HG03097 (cell line): Measurements from ENCODE around the gene KBTBD8.

Source experiments
- ATAC-seq: cut with Tn5 transposase; IDR thresholded peaks from one replicate; pipeline ENCODE4 v1.9.1; 2021; ENCODE audit not compliant: unreplicated experiment, low FRiP score

The KBTBD8 gene, protein sequence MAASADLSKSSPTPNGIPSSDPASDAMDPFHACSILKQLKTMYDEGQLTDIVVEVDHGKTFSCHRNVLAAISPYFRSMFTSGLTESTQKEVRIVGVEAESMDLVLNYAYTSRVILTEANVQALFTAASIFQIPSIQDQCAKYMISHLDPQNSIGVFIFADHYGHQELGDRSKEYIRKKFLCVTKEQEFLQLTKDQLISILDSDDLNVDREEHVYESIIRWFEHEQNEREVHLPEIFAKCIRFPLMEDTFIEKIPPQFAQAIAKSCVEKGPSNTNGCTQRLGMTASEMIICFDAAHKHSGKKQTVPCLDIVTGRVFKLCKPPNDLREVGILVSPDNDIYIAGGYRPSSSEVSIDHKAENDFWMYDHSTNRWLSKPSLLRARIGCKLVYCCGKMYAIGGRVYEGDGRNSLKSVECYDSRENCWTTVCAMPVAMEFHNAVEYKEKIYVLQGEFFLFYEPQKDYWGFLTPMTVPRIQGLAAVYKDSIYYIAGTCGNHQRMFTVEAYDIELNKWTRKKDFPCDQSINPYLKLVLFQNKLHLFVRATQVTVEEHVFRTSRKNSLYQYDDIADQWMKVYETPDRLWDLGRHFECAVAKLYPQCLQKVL

DNA sequence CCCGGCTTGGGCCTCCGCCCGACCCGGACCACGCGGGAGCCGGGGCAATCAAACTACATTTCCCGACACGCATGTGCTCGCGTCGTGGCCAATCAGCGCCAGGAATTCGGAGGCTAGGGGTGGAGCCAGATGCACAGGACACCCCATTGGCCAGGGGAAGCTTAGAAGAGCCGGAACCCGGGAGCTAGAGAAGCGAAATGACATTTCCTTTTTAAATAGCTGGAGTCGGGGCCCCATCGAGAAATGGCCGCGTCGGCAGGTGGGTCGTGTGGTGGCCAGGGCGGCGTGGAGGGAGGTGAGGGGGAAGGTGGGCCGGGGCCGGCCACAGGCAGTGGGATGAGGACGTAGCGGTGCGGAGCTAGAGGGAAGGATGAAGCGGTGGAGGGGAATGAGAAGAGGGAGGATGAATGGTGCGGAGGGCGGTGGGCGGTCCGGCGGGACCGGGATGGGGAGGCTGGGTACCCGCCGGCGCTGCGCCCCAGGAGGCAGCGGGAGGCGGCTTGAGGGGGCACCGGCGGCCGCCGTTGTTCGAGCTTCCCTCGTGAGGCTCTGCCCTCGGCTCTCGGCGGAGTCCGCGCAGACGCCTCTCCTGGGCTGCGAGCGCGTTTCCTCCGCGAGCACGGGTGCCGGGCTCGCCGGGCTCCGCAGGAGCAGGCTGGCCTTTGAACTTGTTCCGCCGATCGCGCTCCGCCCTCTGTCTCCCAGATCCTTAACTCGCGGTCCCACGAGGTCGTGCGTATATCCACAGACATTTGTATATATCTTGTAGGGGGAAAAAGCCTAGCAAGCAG is at the start of gene KBTBD8:
TSS of gene KBTBD8 (plus strand) at position 195 of the 791 bp plus-strand sequence. CDS start at position 244, 49 bp downstream.
- peak; percentile 95 for ATAC-seq

DNA sequence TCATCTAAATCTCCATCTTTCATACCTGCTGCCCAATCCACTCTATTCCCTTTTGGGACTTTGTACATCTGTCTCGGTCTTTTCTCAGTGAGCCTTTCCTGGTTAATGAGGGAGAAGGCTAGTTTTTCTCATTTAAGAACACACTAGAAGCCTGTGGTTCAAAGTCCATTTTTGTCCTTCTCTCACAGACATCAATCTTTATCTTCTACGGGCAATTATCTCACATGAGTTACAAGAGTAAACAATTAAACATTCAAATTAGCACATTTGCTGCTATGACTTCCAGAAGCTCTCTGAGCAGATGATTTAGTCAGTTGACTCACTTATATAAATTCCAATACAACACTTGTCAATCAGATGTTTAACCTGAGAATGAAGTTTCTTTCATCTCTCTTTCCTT is 49.3 kb upstream of the KBTBD8 start:
- ATAC-seq: no peak

DNA sequence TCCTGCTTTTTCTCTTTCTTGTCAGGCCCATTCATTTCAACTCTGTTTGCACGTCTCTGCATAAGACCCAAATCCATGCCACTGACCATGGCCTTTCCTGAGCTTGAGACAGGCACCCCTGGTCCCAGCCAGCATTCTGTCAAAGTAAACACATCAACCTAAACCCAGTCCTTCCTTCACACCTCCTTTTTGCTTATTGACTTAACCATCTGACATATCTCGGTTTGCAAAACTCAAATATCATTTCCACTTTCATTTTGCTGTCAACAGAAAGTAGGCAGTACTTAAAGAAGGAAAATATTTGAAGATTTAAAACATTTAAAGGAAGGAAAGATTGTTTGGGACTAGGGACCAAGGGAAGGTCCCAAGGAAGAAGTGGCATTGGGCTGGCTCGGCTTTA is 48.2 kb upstream of the KBTBD8 start:
- no peak for ATAC-seq

DNA sequence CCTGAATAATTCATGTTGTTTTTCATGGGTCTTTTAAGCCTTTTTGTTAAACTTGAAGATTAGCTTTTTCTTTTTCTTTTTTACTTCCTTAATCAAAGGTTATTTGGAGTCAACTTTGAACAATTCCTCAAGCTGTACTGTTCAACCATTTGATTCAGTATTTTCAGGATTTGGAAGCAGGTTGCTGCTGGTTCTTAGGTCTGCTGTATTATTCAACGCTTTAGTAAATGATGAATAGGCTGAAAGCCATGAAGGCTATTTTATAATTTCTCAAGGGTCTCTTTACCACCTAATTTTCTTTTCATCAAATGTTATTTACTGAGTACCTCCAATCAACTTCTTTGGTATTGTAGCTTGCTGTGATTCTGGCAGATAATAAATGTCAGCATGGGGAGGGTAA is 45.8 kb upstream of the KBTBD8 start:
- no peak for ATAC-seq

DNA sequence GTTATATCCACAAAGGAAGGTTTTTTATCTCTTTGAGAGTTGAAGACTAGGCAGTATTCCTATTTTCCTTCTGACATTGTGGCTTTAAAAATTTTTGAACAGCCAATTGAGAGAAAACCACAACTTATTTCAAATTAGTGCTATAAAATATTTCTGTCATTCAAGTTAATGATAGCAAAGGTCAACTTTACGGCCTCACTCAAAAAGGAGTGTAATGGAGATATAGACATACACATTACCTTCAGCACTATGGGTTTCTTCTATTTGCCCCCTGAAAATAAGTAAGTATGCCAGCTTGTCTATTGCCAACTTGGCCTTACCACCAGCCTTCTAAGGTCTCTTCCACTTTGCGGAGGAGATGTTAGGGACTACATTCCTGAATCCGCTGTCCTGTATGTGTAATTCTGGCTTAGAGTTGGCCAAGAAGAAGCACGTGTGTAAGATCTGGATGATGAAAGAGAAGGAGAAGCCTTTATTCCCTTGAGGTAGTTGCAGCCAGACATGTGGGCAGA is 44.1 kb upstream of the KBTBD8 start:
- no peak for ATAC-seq

DNA sequence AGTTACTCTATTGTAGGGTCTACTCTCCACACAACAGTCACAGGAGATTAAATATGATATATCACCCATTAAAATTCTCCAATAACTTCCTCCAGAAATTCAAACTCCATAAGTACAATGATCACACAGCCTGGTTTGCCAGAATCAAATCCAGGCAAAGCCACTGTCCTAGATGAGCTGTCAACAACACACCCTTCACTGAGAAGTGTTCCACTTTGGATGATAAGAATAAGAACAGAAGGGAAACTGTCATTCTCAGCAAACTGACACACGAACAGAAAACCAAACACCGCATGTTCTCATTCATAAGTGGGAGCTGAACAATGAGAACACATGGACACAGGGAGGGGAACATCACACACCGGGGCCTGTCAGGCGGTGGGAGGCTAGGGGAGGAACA is 41.4 kb upstream of the KBTBD8 start:
- no peak for ATAC-seq

DNA sequence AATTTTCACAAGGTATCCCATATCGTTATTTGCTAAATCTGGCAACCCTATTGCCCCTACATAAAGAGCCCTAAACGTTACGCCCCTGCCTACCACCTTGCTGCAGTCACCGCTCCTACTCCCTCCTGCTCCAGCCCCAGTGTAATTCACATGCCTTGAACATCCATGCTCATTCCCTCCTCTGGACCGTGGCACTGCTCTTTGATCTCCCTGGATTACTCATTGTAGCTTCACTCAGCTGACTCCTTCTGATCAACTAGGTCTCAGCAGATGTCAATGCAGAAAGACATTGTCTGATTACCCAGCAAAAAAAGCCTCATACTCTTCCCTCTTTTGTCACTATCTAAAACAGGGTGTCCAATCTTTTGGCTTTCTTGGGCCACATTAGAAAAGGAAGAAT is 40.7 kb upstream of the KBTBD8 start:
- ATAC-seq: no peak

DNA sequence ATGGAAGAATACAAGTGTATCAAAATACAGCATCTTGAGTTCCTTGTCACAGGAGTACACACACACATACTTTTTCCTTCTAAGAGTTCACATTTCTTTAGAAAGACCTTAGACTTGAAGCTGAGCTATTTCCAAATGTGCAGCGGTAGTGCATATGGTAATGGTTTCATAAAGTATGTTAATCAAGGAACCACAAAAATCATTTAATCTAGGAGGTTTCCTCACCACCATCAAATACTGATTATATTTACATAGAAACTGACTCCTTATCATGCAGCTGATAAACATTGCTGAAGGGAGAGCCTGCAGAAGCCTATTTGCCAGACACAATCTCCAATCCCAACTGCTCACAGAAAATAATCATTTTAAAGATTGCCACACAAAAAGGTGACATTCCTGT is 40.0 kb upstream of the KBTBD8 start:
- ATAC-seq: no peak

DNA sequence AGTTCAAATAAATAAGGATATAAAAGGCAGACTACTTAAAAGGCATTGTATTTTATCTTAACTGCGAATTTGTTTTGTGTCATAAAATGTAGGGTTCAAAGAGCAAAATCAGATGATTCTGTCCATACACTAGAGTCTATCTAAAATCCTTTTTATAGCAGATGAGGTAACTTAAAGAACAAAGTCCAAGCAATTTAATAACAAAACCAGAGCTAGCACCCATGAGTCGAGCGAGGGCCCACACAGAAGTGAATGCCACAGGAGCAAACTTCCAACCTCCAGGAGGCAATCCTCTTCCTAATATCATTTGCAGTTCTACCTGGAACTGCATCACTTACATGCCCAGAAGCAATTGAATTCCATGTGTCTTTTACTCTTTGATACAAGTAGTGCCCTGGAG is 35.4 kb upstream of the KBTBD8 start:
- no peak for ATAC-seq

DNA sequence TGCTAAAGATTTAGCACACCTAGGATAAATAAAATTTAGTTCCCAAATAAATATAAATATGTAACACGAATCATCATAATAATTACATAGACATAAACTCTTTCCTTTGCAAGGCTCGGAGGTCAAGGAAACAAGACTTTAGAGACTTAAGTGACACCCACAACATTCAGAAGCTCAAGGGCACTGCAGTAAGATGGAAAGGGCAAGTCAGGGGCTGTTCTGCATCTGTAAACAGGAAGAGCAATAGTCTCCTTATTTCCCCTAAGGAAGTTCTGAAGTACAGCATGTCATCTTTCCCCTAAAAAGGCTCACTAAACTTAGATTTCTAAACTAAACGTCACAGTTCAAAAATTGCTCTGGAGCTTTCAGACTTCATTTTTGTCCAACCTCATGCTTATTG is 26.9 kb upstream of the KBTBD8 start:
- ATAC-seq: no peak

DNA sequence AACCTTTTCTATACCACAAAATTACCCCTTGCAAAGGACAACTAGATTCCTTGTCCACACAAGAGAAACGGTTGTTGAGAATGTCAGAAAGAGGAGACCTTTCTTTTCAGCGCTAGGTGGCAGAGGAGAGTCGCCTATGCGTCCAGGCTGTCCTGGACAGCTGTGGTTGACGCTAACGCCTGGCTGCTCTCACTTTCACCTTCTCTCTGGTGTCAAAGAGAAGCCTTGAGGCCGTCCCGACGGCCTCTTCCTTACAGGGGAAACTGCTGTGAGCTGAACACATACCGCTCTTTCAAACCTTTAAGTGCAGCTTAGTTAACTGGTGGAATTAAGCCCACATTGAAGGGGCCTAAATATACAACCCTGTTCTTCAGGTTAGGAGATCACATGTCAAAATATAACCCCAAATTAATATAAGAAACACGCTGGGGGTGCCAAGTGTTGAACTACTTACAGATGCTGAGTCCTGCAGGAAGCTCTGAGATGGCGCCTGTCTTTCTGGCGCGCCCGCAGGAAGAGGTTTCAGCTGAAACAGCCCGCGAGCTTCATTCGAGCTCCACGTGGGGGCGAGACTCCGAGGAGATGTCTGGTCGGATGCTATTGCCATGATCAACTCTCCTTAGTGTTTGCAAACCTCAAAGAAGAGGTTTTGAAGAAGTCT is 26.1 kb upstream of the KBTBD8 start:
- peak; percentile 99 for ATAC-seq

DNA sequence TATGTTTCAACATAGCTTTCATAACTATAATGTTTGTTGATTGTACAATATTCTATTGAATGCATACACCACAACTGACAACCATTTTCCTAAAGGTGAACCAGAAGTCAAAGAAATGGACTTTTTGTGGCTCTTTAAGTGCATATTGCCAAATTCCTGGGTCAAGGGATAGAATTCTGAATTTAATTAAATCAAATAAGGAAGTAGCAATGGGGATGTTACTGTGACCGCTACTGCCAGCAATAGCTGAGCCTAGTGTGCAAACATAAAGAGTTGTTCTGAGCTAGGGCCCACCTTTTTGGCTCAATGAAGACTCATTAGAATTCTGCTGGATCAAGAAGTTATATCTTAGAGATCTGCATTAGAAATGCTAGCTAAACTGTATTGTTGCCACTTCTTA is 17.3 kb upstream of the KBTBD8 start:
- ATAC-seq: no peak

DNA sequence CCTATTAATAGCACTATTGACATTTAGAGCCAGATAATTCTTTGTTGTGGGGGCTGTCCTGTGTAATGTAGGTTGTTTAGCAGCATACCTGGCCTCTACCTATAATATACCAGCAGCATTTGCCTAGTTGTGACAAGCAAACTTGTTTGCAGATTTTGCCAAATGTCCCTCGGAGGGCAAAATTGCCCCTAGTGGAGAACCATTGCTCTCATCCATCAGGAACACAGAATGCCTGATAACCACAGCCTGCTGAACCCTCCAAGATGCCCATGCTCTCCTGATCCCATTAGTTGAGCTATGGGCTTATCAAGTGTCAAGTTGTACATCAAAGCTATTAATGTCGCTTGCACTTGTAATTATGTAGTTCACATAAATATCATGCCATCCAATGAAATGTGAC is 15.0 kb upstream of the KBTBD8 start:
- ATAC-seq: no peak

DNA sequence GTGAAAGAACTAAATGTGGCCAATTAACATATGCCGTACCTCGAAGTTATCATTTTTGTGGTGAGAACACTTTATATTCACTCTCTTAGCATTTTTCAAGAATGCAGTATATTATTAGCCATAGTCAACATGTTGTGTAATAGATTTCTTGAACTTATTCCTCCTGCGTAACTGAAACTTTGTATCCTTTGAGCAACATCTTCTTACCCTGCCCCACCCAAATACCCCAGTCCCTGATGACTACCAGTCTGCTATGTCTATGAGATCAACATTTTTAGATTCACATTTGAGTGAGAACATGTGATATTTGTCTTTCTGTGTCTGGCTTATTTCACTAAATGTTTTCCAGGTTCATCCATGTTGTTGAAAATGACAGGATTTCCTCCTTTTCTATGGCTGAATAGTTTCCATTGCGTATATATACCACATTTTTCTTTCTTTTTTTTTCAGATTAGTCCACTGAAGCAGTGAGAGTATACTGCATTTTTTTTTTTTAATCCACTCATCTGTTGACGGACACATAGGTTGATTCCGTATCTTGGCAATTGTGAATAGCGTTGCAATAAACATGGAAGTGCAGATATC is 12.7 kb upstream of the KBTBD8 start:
- no peak for ATAC-seq

DNA sequence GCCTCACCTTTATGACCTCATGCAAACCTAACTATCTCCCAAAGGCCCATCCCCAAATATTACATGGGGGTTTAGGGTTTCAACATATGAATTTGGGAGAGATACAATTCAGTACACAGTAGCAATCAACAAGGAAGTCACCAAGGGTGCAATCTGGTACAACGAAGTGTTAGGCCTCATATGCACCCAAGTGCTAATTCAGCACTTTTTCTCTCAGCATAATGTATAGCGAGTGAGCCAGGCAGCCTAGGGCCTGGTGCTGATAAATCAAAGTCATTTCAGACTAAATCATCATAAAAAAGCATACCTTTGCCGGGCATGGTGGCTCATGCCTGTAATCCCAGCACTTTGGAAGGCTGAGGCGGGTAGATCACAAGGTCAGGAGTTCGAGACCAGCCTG is 11.7 kb upstream of the KBTBD8 start:
- no peak for ATAC-seq

DNA sequence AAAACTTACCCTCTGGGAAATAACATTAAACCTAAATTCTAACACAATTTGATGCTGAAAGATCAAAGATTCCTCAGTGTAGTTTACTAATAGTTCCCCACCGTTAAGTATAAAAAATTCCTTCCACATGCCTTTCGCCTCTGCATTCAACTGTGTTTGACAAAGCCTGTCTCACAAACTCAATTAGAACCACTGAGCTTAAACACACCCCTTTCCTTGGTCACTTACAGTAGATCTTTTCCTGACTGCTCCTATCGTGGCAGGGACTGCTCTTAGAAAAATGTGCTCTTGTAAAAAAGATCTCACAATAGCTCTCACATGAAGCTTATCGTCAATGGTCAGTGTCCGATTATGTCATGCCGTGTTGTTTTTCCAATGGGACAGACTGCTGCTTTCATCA is 8.9 kb upstream of the KBTBD8 start:
- no peak for ATAC-seq

DNA sequence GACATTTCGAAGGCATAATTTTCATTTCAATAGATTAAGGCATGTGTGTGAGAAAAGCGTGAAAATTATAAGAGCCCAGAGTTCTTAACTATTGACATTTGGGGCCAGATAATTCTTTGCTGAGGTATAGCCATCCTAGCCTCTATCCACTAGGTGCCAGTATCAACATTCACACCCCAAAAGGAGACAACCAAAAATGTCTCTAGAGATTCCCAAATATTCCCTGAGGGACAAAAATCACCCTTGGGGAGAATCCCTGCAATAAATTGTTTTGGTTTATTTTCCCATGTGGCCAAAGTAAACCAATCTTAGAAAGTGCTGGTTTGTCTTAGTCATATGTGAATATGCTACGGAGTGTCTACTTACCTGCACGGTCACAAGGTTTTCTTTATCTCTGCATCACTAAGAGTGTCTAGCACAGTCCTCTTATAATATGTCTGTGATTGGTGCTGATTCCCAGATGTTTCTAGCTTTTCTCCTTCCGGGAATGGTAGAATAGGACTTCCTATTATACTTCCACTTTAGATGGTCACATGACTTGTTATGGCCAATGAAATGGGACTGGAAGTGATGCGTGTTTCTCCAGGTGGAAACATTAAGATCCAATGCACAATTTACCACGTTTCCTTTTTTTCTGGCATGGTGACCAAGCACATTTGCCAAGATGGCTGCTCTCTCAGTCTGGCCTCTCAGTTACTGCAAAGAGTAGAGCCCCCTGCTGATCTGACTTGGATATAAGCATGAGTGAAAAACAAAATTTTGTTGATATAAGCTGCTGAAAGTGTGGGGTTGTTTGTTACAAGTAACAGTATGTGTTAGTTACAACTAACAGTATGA is 8.0 kb upstream of the KBTBD8 start:
- ATAC-seq: peak; percentile 53

DNA sequence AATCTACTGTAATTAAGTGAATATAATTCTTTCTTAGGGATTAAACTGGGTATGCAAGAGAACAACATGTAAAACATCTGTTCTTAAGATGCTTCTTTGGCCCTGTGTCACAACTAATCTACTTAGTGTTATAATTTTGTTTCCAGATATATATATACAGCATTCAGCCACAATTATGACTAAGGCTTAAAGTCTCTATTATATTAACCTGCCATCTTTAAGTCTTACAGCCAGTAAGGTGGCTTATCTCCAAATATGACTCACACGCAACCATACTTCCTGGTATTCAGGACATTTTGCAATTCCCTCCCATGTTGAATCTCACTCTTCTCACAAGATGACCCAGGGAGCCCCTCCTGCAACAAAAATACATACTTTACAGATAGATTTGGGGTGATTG is 6.6 kb upstream of the KBTBD8 start:
- ATAC-seq: no peak

DNA sequence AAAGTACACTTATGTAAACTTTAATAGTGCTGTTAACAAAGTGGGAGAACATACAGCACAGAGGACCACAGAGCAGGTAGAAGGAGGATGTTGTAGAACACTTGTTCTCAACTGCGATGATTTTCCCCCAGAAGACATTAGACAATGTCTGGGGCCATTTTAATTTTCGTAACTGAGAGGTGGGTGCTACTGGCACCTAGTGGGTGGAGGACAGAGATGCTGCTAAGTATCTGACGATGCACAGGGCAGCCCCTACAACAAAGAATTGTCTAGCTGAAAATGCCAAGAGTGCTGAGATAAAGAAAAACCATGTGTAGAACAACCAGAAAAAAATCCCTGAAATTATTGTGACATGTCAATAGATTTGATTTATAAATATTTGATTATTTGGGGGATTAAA is 5.0 kb upstream of the KBTBD8 start:
- no peak for ATAC-seq

DNA sequence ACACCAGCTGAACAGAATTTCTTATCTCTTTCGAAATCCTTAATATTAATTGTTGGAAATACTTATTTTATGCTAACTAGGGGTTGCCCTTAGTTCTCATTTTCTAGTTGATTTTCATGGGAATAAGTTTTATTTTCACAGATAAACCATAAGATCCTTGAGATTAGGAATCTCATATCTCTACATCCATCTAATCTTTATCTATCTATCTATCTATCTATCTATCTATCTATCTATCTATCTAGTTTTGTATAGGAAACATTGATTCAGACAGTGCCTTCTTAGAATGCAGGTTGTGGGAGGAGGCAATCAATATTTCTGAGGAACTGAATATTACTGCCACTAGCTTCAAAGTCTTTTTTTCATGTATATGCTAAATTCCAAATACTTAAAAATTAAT is 3.5 kb upstream of the KBTBD8 start:
- no peak for ATAC-seq
